ENCODE measurements around the gene CFAP53.
"Not testable (repeated sequence)": the region's sequence is repeated elsewhere in the genome, so short reads cannot be mapped to it uniquely, and the experiment has no call there.

The CFAP53 gene

GRCh38 chr18:50298443-50299284, 32.4 kb upstream of the CFAP53 start:
- no peaks in the 10 kb centered on the region for H3K4me1 ChIP-seq (ENCODE audit: insufficient read depth, low read length)
- no peaks in the 10 kb centered on the region for H3K36me3 ChIP-seq (ENCODE audit: insufficient read depth, low read length)
- peak overlapping the region; percentile 59; the same call in 1 of the 2 replicates for H3K9ac ChIP-seq (ENCODE audit: low read depth, low read length)
- H3K9me3 ChIP-seq (ENCODE audit: control insufficient read depth, insufficient read depth, low read length), result no peaks in the 10 kb centered on the region

DNA sequence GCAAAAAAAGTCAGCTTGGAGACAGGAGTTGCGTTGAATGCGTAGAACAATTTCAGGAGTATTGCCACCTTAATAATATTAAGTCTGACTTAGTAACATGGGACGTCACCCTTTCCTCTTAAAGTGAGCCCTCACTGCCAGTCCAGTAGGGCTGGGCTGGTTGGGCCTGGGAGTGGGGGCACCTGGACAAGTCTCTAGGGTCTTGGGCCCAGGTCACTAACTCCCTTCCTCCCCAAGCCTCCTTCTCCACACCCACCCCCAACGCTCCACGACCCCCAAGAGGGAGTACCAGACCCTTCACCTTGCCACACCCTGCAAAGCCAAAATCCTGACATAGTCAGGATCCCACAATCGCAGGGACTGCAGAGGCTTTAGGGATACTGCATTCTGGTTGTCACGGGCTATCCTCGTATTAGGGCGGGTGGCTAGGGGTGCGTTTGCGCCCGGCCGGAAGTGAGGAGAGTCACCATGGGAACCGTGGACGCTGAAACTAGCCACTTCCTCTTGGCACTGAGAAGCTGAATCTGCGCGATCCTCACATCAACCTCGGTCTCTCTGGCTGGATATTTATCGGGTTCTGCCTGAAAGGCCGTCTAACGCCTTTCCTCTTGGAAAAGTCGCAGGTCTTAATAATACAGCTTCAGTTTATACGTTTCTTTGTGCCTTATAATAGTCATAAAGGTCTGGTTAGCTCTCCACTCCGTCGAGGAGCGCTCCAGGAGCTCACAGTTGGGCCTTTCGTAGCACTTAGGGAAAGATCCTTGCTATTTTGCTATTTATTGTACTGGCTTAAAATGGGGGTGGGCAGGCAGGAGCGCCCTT, 31.5 kb upstream of the CFAP53 start:
- no peaks in the 10 kb centered on the region for H3K36me3 ChIP-seq (ENCODE audit: insufficient read depth, low read length)
- H3K9ac ChIP-seq (ENCODE audit: low read depth, low read length), result peak overlapping the region; percentile 59; the same call in 1 of the 2 replicates
- no peaks in the 10 kb centered on the region for H3K4me1 ChIP-seq (ENCODE audit: insufficient read depth, low read length)
- H3K9me3 ChIP-seq (ENCODE audit: control insufficient read depth, insufficient read depth, low read length), result no peaks in the 10 kb centered on the region

DNA sequence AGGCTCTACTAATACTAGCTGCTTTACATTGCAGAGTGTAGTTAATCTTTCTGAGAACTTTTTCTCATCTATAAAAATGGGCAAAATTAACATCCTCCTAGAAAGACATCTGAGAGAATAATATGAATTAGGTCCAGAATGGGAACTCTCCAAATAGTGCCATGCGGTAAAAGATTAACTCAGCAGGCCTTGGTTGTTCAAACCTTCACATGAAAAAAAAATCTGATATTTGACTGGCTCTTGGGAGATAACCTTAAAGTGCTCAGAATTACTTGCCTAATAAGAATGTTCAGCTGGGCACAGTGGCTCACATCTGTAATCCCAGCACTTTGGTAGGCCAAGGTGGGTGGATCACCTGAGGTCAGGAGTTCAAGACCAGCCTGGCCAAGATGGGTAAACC, 26.7 kb upstream of the CFAP53 start:
- no peak overlapping the region for H3K9ac ChIP-seq (ENCODE audit: low read depth, low read length)
- no peaks in the 10 kb centered on the region for H3K4me1 ChIP-seq (ENCODE audit: insufficient read depth, low read length)
- no peaks in the 10 kb centered on the region for H3K9me3 ChIP-seq (ENCODE audit: control insufficient read depth, insufficient read depth, low read length)
- no peaks in the 10 kb centered on the region for H3K36me3 ChIP-seq (ENCODE audit: insufficient read depth, low read length)

DNA sequence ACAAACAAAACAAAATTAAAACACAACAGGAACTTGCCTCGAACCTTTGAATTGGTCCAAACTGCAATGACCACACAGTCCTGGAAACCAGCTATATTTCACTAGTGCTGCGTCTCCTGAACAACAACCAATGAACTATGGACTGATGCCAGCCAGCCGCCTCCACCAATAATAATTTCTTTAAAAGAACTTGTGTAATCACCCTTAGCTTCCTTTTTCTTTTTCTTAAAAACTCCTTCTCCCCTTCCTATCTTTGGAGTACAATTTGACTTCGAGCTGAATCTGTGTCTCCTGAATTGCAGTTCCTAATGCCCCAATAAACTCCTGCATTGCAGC, 22.8 kb upstream of the CFAP53 start:
- Histone ChIP-seq H3K36me3 (ENCODE audit: insufficient read depth, low read length) (no peaks in the 10 kb centered on the region), H3K9ac (ENCODE audit: low read depth, low read length) (no peak overlapping the region), H3K4me1 (ENCODE audit: insufficient read depth, low read length) (no peaks in the 10 kb centered on the region), H3K9me3 (ENCODE audit: control insufficient read depth, insufficient read depth, low read length) (no peaks in the 10 kb centered on the region)

GRCh38 chr18:50288348-50289107, 22.2 kb upstream of the CFAP53 start:
- not testable (repeated sequence) for H3K9me3 ChIP-seq (ENCODE audit: control insufficient read depth, insufficient read depth, low read length); H3K36me3 ChIP-seq (ENCODE audit: insufficient read depth, low read length); H3K4me1 ChIP-seq (ENCODE audit: insufficient read depth, low read length)
- peak overlapping the region; percentile 69; the same call in 1 of the 2 replicates for H3K9ac ChIP-seq (ENCODE audit: low read depth, low read length)

- Histone ChIP-seq H3K36me3 (ENCODE audit: insufficient read depth, low read length) (no peaks in the 10 kb centered on the region), H3K4me1 (ENCODE audit: insufficient read depth, low read length) (no peaks in the 10 kb centered on the region), H3K9me3 (ENCODE audit: control insufficient read depth, insufficient read depth, low read length) (no peaks in the 10 kb centered on the region), H3K9ac (ENCODE audit: low read depth, low read length) (peak within 1 kb of the TSS; percentile 69)
Observed at GRCh38 chr18:50287441-50288347, 21.4 kb upstream of the CFAP53 start, which contains the start of gene CXXC1. CXXC1 (minus strand) TSS chr18:50287692; CDS start chr18:50287589, 103 bp downstream.

GRCh38 chr18:50287028-50287440, 20.7 kb upstream of the CFAP53 start:
- H3K4me1 ChIP-seq (ENCODE audit: insufficient read depth, low read length), result no peaks in the 10 kb centered on the region

GRCh38 chr18:50286391-50287027, 20.2 kb upstream of the CFAP53 start:
- H3K36me3 ChIP-seq (ENCODE audit: insufficient read depth, low read length), result no peaks in the 10 kb centered on the region
- no peaks in the 10 kb centered on the region for H3K9me3 ChIP-seq (ENCODE audit: control insufficient read depth, insufficient read depth, low read length)
- H3K9ac ChIP-seq (ENCODE audit: low read depth, low read length), result peak overlapping the region; percentile 66; the same call in 1 of the 2 replicates
- no peaks in the 10 kb centered on the region for H3K4me1 ChIP-seq (ENCODE audit: insufficient read depth, low read length)

More at GRCh38 chr18:50287028-50287440, 20.7 kb upstream of the CFAP53 start:
- H3K9me3 ChIP-seq (ENCODE audit: control insufficient read depth, insufficient read depth, low read length), result no peaks in the 10 kb centered on the region
- H3K36me3 ChIP-seq (ENCODE audit: insufficient read depth, low read length), result no peaks in the 10 kb centered on the region
- peak overlapping the region; percentile 66 for H3K9ac ChIP-seq (ENCODE audit: low read depth, low read length)

DNA sequence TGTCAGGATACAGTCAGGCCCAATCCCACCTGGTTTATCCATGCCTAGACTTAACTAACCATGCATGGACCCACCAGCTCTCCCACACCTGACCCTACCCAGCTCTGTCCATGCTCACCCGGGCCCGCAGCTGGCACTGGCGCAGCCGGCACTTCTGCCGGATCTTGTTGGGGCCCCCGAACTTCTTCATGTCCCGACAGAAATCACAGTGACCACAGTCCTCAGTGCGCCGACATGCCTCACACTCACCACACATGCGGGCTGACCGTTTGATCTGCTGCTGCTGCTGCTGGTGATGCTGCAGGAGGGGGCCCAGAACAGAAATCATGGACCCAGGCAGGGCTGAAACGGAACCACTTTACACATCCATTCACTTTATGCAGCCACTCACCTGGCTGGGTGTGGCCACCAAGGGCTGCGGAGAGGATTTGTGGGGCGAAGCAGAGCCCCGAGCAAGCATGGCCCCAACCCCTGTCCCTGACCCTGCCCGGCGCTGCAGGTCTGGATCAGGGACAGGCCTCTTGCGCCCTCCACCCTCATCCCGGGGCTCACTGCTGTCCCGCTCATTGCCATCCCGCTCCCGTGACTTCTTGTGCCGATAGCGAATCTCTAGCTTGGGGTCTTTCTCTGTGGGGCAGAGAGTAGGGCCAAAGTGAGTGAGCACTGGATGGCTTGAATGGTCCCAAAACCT, 19.5 kb upstream of the CFAP53 start:
- Histone ChIP-seq H3K9ac (ENCODE audit: low read depth, low read length) (no peak overlapping the region), H3K4me1 (ENCODE audit: insufficient read depth, low read length) (no peaks in the 10 kb centered on the region)

DNA sequence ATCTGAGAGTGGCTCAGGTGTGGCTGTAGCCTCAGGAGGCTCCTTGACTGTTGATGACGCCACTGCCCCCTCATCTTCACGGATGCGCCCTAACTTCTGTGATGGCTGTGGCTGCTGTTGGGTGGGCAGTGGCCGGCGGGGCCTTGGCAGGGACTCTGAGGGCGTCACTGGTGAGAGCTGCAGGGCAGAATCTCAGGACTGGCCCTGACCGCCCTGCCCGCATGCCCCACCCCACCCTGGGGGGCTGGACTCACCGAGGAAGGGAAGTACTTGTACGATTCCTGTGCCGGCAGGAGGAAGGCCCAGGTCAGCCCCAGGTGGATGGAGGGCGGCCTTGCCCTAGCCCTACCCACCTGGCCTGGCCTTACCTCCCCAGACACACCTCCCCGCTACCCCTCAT, 18.8 kb upstream of the CFAP53 start:
- no peak overlapping the region for H3K9ac ChIP-seq (ENCODE audit: low read depth, low read length)
- no peaks in the 10 kb centered on the region for H3K36me3 ChIP-seq (ENCODE audit: insufficient read depth, low read length)
- no peaks in the 10 kb centered on the region for H3K9me3 ChIP-seq (ENCODE audit: control insufficient read depth, insufficient read depth, low read length)
- no peaks in the 10 kb centered on the region for H3K4me1 ChIP-seq (ENCODE audit: insufficient read depth, low read length)

More for the DNA sequence above, 19.5 kb upstream of the CFAP53 start:
- no peaks in the 10 kb centered on the region for H3K36me3 ChIP-seq (ENCODE audit: insufficient read depth, low read length)
- no peaks in the 10 kb centered on the region for H3K9me3 ChIP-seq (ENCODE audit: control insufficient read depth, insufficient read depth, low read length)

DNA sequence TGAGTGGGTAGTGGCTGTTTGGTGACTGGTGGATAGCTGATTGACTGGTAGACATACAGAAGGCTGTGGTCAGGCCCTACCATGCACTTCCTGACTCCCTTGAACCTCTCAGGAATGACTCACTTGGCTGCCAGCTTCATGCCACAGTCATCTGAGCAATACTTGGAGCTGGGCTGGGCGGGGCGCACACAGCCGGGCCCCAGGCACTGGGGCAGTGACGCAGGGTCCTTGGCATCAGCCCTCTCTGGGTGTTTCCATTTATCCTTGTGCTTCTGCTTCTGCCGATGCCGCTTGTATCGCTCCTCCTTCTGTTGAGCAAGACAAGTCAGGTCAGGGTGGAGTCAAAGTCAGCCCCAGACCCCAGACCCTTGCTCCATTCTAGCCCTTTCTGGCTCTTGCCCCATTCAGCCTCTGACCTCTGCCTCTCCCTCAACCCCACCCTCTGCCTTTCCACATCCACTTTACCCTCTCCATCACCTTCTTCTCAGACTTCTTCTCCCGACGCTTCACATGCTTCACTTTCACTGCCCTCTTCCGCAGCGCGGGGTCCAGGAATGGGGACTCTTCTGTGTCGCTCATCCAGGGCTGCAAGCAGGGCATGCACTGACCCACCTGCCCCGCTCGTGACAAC, 18.1 kb upstream of the CFAP53 start:
- Histone ChIP-seq H3K9ac (ENCODE audit: low read depth, low read length) (no peak overlapping the region), H3K36me3 (ENCODE audit: insufficient read depth, low read length) (no peaks in the 10 kb centered on the region), H3K9me3 (ENCODE audit: control insufficient read depth, insufficient read depth, low read length) (no peaks in the 10 kb centered on the region), H3K4me1 (ENCODE audit: insufficient read depth, low read length) (no peaks in the 10 kb centered on the region)

GRCh38 chr18:50283469-50284209, 17.3 kb upstream of the CFAP53 start:
- Histone ChIP-seq H3K9me3 (ENCODE audit: control insufficient read depth, insufficient read depth, low read length) (no peaks in the 10 kb centered on the region), H3K9ac (ENCODE audit: low read depth, low read length) (no peak overlapping the region), H3K4me1 (ENCODE audit: insufficient read depth, low read length) (no peaks in the 10 kb centered on the region), H3K36me3 (ENCODE audit: insufficient read depth, low read length) (peaks cover 7% of the 10 kb centered on the region; the same call in 1 of the 2 replicates)

Data from ES-I3 (cell line).